Neutrophil (primary cell): Measurements from ENCODE around the gene RASAL3.

Experiments
- H3K27ac ChIP-seq: fragments of 200-600 bp; sonication (generic); 2 replicates; pipeline ENCODE4 v1.5.1; 2016; ENCODE audit warnings: mild to moderate bottlenecking, moderate library complexity
- H3K27me3 ChIP-seq: fragments of 200-600 bp; sonication (generic); 2 replicates; pipeline ENCODE4 v1.6.0; 2016; ENCODE audit warnings: mild to moderate bottlenecking
- H3K36me3 ChIP-seq: fragments of 200-600 bp; sonication (generic); 2 replicates; pipeline ENCODE4 v1.5.1; 2017
- H3K4me1 ChIP-seq, 2 experiments: fragments of 200-600 bp in 1 of 2; sonication (generic) in 1 of 2; 1 replicate in 1 of 2; 2 replicates in 1 of 2; pipeline versions ENCODE4 v1.5.1 to v1.6.1; 2013 to 2016; ENCODE audit warnings: low read depth in 1 of 2, low read length in 1 of 2, mild to moderate bottlenecking in 1 of 2, moderate library complexity in 1 of 2; ENCODE audit not compliant: control insufficient read depth in 1 of 2, insufficient read depth in 1 of 2
- H3K4me3 ChIP-seq, 2 experiments: fragments of 200-600 bp in 1 of 2; sonication (generic) in 1 of 2; 1 replicate in 1 of 2; 2 replicates in 1 of 2; pipeline ENCODE4 v1.5.1; 2013 to 2016; ENCODE audit warnings: low read depth in 1 of 2, low read length in 1 of 2, mild to moderate bottlenecking in 1 of 2, moderate library complexity in 1 of 2
- H3K9me3 ChIP-seq: fragments of 200-600 bp; sonication (generic); 2 replicates; pipeline ENCODE4 v1.5.1; 2016
- TF ChIP-seq, protein P1 (sequence below): fragments of 200-600 bp; sonication (generic); IDR thresholded peaks from 2 replicates; pipeline ENCODE4 v1.5.1; 2016; ENCODE audit warnings: antibody characterized with exemption

The RASAL3 gene

DNA sequence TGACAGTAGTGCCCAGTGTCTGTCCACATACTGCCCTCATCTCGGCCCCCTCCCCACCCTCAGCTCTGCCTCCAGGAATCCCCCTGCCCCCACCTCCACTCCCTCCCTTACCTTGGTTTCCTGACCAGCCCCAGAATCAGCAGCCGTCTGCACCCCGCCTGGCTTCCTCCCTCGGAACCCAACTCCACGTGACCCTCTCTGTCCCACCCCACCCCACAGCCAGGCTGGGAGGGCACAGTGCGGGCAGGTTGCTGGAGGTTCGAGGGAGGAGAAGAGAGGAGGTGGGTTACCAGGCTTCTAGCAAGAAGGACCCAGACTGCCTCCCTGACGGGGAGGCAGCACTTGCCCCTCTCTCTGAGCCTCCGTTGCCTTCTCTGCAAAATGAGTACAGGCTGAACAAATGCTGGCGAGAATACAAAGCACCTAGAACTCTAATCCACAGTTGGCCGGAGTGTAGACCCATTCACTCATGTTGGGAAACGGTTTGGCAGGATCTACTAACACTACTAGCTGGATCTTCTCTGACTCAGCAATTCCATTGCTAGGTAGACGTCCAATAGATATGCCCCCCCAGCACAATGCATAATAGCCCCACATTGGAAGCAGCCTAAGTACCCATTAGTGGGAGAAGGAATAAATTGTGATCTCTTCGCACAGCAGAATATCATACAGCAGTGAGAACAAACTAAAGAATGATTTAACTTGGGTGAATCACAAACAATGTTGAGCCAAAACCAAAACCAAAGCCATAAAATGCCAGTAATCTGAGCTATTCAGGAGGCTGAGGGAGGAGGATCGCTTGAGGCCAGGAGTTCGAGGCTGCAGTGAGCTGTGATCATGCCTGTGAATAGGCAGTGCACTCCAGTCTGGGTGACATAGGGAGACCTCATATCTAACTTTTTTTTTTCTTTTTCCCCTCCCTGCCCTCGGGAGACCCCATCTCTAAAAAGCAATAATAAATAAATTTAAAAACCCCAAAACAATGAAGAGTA lies at the start of gene RASAL3:
TSS of gene RASAL3 (minus strand) at position 151 of the 992 bp plus-strand sequence. CDS start 186 bp downstream, outside the sequence.
- Histone ChIP-seq H3K9me3 (no peaks in the 10 kb centered on the region), H3K27ac (peak within 1 kb of the TSS; percentile 96), H3K36me3 (peaks cover 21% of the 10 kb centered on the region), H3K27me3 (peaks cover 18% of the 10 kb centered on the region), H3K4me3 (peak within 1 kb of the TSS; percentile 82 to 88), H3K4me1 (peaks cover 62 to 63% of the 10 kb centered on the region in 2 experiments)
- TF ChIP-seq, protein P1, sequence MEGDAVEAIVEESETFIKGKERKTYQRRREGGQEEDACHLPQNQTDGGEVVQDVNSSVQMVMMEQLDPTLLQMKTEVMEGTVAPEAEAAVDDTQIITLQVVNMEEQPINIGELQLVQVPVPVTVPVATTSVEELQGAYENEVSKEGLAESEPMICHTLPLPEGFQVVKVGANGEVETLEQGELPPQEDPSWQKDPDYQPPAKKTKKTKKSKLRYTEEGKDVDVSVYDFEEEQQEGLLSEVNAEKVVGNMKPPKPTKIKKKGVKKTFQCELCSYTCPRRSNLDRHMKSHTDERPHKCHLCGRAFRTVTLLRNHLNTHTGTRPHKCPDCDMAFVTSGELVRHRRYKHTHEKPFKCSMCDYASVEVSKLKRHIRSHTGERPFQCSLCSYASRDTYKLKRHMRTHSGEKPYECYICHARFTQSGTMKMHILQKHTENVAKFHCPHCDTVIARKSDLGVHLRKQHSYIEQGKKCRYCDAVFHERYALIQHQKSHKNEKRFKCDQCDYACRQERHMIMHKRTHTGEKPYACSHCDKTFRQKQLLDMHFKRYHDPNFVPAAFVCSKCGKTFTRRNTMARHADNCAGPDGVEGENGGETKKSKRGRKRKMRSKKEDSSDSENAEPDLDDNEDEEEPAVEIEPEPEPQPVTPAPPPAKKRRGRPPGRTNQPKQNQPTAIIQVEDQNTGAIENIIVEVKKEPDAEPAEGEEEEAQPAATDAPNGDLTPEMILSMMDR: no peak

DNA sequence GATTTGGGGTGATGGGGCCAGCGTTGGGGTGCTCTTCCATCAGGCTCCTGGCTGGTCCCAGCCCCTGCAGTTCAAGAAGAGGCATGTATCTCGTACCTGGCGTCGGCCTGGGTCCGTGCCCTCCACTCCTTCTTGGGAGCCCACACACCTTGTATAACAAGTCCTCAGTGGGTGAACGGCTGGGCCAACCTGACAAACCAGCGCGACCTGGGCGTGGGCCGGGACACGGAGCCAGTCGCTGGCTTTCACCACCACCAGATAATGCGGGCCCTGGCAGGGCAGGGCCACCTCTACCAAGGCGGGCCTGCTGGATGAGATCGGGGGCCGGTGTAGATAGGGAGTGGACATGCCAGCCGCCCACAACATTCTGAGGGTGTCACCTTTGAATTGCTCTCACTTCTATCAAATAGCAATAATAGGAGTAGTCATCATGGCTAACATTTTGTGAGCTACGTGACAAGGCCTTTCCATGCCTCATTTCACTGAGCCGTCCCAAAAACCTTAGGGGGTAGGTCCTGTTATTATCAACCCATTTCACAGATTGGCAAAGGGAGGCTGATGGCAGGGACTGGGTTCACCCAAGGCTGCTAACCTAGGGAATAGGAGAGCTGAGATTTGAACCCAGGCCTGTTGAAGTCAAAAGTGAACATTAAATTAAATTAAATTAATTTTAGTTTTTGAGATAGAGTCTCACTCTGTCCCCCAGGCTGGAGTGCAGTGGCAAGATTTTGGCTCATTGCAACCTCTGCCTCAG lies 47.5 kb upstream of the RASAL3 start:
- Histone ChIP-seq H3K36me3 (no peaks in the 10 kb centered on the region), H3K27me3 (peaks cover 38% of the 10 kb centered on the region), H3K4me3 (no peak overlapping the region), H3K9me3 (peaks cover 1% of the 10 kb centered on the region), H3K27ac (no peak overlapping the region), H3K4me1 (no peaks in the 10 kb centered on the region)
- TF ChIP-seq, protein P1: no peak

DNA sequence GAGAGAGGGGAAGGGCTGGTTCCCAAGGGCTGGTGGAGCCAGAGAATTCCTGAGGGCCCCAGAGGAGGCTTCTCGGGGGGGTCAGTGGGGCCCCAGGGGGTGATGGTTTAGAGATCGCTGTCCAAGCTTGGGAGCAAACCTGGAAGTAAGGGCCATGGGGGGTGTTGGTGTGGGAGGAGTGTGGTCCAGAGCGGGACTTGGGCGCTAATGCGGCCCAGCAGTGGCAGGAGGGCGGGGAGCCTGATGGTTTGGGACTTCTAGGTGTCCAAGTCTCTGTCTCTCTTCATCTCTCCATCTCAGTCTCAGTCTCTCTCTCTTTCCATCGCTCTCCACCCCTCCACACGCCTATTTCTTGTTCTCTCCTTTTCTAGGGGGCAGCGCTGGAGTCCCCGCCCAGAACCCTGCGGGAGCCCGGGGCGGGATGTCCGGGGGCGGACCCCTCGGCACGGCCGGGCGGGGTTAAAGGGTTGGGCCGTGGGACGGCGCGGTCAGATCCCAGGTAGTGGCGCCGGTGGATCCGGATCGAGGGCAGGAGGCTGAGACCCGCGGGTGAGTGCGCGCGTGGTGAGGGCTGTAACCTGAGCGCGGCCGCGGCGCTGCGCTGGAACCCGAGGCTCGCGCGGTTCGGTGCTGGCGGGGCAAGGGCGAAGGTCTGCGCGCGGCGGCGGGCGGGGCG lies 43.8 kb upstream of the RASAL3 start, which contains the start of gene CYP4F22:
TSS of gene CYP4F22 (plus strand) at position 491 of the 676 bp plus-strand sequence. CDS start 16,812 bp downstream, outside the sequence.
- TF ChIP-seq, protein P1: no peak
- H3K4me1 ChIP-seq: no peaks in the 10 kb centered on the region
- H3K9me3 ChIP-seq: no peaks in the 10 kb centered on the region
- peaks cover 50% of the 10 kb centered on the region for H3K27me3 ChIP-seq
- no peaks in the 10 kb centered on the region for H3K36me3 ChIP-seq
- no peak within 1 kb of the TSS for H3K27ac ChIP-seq
- H3K4me3 ChIP-seq: no peak within 1 kb of the TSS

DNA sequence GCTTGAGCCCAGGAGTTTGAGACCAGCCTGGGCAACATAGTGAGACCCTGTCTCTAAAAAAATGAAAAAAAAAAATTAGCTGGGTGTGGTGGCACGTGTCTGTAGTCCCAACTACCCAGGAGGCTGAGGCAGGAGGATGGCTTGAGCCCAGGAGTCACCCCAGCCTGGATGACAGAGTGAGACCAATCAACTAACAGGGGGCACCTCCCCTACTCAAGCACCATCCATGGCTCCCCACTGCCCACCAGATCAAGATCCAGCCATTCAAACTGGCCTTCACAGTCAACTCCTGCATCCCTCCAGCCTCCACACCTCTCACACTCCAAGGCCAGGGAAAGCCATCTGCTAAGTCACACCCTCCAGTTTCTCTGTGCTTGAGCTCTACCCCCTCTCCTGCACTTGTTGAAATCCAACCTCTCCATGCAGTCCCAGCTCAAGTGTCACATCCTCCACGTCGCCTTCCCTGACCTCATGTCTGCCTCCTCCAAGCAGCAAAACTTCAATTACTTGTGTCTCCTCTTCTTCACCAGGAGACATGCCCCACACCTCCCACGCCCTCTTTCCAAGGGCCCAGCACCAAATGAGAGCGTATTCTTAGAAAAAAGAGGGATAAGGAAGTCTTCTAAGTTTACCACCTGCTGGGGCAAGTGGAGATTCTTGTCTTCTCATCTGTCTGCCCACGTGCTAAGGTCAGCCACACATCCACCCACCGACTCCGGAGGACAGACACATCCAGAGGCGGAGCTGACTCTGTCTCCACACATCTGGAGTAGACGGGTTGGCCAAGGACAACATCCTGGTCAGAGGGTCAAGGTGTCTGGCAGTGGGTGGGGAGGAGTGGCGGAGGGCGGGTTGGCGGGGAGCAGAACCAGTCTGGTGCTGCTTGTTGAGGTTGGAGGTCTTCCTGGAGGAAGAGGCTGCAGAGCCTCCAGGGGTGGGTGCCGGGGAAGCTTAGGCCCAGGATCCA lies 43.0 kb upstream of the RASAL3 start:
- H3K4me1 ChIP-seq: no peaks in the 10 kb centered on the region
- no peaks in the 10 kb centered on the region for H3K36me3 ChIP-seq
- no peak overlapping the region for H3K27ac ChIP-seq
- TF ChIP-seq, protein P1: no peak
- H3K9me3 ChIP-seq: no peaks in the 10 kb centered on the region
- H3K4me3 ChIP-seq: no peak overlapping the region
- peaks cover 52% of the 10 kb centered on the region for H3K27me3 ChIP-seq
